ENCODE data around the gene GLP2R.
"Not testable (repeated sequence)": the region's sequence is repeated elsewhere in the genome, so short reads cannot be mapped to it uniquely, and the experiment has no call there.

The GLP2R gene

GRCh38 chr17:9899280-9900043 lies 73.7 kb downstream of the GLP2R start:
- no peak for DNase-seq

DNA sequence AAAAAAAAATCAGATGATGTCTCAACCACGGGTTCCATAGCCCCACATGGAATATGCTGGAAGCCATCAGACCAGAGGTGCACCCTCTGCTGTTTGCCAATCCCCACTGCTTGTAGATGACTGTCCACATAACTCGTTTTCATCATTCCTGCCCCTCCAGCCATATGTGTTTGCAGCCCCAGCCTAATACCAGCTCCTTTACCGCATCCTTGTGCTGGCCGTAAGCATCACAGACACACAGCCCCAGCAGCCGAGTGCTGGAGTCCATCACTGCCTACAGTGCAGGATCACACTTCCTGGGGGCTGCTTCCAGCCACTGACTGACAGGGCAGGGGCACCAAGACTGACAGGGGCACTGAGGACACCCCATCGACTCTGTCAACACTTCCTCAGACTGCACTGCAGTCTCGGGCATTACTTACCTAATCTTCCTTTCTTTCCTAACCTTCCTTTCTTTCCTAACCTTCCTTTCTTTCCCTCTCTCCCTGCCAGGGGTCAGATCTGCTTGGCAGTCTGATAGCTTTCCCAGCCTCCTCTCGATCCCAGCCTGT lies 74.4 kb downstream of the GLP2R start:
- DNase-seq = no peak

- DNase-seq = no peak
These were observed 75.1 kb downstream of the GLP2R start for GRCh38 chr17:9900784-9901183.

- no peak for DNase-seq
These were observed 76.4 kb downstream of the GLP2R start for GRCh38 chr17:9902120-9902519.

DNA sequence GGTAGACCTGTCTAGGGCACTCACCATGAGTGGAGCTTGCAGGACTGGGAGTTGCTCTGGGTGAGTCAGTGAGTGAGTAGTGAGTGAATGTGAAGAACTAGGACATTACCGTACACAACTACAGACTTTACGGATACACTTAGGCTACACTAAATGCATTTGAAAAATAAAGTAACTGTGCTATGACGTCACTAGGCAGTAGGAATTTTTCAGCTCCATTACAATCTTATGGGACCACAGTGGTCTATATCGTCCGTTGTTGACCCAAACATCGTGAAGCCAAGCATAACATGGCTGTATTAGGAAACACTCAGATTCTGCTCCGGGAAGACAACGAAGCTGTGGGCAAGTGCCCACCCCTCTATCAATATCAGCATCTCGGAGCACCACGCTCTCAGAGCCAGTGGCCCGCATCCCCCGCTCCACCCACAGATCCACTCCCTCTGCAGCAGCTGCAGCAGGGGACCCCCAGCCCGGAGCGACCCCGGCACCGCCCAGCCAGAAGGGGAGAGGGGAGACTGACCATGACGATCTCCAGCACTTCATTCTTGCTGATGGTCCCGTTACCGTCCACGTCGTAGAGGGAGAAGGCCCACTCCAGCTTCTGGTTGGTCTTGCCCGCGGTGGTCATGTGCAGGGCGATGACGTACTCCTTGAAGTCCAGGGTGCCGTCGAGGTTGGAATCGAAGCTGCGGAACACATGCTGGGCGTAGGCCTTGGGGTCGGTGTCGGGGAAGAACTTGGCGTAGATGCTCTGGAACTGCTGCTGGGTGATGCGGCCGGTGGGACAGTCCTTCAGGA lies 78.8 kb downstream of the GLP2R start:
- no peak for DNase-seq

DNA sequence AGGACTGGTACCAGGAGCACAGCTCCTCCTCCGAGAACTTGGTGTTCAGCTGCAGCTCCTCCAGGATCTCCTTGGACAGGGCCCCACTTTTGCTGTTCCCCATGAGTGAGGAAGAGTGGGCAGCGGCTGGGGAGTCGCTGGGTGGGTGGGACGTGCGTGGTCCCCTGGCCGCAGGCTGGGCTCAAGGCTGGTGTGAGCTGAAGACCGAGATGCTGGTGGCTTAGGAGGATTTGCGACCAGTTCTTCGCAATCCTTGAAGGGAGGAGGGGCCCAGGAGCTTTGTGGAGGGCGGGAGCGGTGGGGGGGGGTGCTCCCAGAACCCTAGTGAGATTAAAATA lies 79.3 kb downstream of the GLP2R start, which contains the start of gene RCVRN:
Gene RCVRN (minus strand): TSS at position 194 of the 338 bp plus-strand sequence. CDS start 91 bp downstream, at position 103.
- DNase-seq = no peak

- peak in 1 of 14 donors; percentile 10 for DNase-seq
These were observed 80.2 kb downstream of the GLP2R start for GRCh38 chr17:9905902-9906301.

GRCh38 chr17:9906616-9907015 lies 80.9 kb downstream of the GLP2R start:
- no peak for DNase-seq

DNA sequence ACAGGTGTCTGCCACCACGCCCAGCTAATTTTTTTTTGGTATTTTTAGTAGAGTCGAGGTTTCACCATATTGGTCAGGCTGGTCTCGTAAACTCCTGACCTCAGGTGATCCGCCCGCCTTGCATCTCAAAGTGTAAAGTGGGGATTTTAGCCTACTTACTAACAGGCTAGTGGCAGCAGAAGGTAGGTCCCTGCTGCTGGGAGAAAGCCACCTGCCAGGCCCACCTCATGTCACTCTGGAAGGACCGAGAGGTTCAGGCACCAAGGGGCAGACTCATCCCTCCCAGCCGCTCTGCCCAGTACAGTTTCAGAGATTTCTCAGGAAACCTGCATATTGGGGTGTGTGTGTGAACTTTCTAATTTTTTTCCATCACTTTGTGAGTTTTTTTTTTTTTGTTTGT lies 81.4 kb downstream of the GLP2R start:
- DNase-seq = no peak

DNA sequence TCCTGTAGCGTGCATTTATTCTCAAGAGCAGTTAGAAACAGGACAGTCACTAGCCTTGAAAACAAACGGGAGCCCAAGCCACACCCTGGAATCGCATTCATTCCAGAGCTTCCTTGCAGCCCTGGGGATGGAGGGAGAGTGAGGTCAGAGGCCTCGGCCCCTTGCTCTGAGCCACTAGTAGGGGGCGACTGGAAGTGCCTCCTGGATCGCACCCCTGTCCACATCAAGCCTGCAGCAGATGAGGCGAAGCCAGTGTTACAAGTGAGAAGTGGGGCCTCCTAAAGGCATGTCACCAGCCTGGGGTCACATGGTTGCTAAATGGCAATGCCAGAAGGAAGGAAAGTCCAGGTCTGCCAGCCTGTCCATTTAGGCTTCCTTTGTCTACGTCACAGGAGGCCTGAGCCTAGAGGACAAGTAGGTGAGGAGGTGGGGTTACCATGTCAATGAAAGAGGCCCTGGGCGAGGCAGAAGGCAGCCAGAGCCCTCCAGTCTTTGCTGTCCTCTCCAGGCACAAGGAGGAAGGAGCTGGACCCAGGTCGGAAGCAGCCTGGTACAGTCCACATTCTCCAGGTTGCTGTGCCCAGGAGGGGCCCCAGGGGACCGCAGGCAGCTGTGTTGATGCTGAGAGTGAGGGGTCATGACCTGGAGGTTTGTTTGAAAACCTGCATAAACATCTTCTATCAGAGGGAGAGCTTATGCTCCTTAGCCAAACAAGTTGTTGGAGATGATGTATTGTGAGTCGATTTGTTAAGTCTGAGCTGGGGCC lies 82.3 kb downstream of the GLP2R start:
- no peak for DNase-seq

GRCh38 chr17:9908649-9909042 lies 82.9 kb downstream of the GLP2R start:
- no peak for DNase-seq

DNA sequence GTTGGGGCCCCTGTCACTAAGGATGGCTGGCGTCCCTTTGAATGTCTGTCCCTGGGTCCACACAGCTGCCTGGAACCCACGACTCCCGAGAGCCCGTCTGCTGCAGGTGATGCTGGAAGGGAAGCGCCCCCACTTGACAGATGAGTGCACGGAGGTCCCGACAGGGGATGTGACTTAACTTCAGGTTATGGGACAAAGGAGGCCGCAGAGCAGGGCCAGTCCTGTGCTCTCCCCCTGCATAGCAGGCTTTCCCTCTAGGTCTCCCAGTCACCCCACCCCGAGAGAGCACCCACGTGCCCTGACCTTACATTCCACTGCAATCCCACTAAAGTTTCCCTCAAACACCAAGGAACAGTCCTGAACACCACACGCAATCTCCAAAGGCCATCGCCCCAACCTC lies 85.4 kb downstream of the GLP2R start:
- DNase-seq = no peak

GRCh38 chr17:9912121-9913099 lies 86.7 kb downstream of the GLP2R start:
- peak in 1 of 14 donors; percentile 61 for DNase-seq

GRCh38 chr17:9913476-9913875 lies 87.8 kb downstream of the GLP2R start:
- no peak for DNase-seq

DNA sequence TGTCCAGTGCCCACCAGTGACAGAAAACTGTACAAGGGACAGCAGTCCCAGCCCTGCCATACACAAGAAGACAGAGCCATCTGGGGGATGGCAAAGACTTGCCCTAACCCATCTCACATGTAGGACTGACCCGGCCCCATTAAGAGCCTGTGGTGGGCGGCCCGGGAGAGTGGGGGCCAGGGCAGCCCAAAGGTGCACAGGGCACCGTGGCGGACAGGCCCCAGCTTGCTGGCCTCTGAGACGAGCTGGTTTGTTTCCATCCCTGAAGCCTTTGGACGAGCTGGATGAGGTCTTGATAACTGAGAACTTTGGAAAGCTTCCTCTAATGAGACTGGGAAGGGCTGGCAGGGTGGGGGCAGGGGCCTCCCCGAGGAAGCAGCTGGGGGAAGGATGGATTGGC lies 90.4 kb downstream of the GLP2R start:
- no peak for DNase-seq

DNA sequence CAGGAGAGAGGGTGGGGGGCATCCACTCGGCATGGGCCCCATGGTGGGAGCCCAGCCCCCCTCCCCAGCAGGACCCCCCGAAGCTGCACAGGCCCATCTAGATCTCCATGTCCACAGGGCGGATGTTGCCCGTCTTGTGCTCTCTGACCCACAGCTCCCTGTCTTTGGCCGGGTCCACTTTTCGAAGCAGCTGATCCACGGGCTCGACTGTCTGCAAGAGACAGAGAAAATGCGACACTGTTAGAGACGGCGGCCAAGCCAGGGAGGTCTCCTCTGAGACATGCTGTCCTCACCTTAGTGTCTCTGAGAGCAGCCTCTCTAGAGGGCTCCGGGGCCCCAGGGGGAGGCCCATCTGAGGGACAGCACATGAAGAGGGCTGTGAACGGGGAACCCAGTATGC lies 91.4 kb downstream of the GLP2R start:
- no peak for DNase-seq

- no peak for DNase-seq
These were observed 92.1 kb downstream of the GLP2R start for GRCh38 chr17:9917801-9918200.

DNA sequence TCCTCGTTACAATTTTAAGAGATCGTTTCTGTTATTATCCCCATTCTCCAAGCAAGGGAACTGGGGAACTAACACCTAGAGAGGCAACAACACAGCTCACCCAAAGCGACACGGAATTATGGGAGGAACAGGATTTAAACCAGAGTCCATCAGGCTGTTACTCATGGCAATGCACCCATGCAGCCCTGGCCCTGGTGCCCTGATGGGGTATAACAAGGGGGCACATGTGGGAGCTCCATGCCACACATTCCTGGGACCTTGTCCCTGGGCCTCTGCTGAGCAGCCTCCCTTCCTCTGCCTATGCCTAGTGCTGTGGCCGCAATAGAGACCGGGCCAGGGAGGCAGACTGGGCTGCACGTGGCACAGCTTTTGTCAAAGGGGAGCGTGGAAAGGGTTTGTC lies 92.6 kb downstream of the GLP2R start:
- DNase-seq = no peak

- no peak for DNase-seq
These were observed 93.2 kb downstream of the GLP2R start for GRCh38 chr17:9918804-9919352.

- DNase-seq = not testable (repeated sequence)
These were observed 95.5 kb downstream of the GLP2R start for GRCh38 chr17:9921216-9921615.
